Ovary (tissue), 3 donors: ENCODE results near the gene IGFBP7.

Source experiments
- EP300 ChIP-seq: sonication (generic); formaldehyde crosslinking; IDR thresholded peaks from one replicate; pipeline ENCODE4 v1.6.1; 2017; ENCODE audit warnings: antibody characterized with exemption
- POLR2A ChIP-seq: fragments of 450-650 bp; IDR thresholded peaks from one replicate; pipeline ENCODE4 v1.6.1; 2017; ENCODE audit warnings: antibody characterized with exemption, mild to moderate bottlenecking, moderate library complexity
- TF ChIP-seq, protein P1 (sequence below), 3 donors: fragments of 450-650 bp in 2 of 3; fragments of 200-600 bp in 1 of 3; IDR thresholded peaks; one replicate each; pipeline versions ENCODE4 v1.5.1 to v1.8.0; 2016 to 2022; ENCODE audit warnings: antibody characterized with exemption in 3 of 3, mild to moderate bottlenecking in 1 of 3
- donor health status: DM: no; HTN: no; CAD: no.

DNA sequence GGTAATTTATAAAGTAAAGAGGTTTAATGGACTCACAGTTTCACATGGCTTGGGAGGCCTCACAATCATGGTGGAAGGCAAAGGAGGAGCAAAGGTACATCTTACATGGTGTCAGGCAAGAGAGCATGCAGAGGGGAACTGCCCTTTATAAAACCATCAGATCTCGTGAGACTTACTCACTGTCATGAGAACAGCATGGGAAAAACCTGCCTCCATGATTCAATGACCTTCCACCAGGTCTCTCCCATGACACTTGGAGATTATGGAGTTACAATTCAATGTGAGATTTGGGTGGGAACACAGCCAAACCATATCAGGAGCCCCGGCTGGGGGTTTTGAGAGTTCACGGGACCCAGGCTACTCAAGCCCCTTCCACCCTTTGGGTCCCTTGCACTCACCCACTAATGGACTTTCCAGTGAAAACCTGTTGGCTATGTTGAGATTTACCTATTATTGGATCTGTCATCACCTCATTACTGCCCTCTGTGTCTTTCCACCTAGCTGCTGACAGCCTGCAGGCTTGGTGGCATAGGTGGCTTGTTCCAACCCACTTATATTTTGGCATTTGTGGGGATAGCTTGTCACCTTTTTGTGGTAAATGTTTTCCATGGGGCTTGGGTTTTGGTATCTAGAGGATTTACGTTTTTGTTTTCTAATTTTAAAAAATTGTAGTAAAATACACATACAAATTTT lies 24.0 kb downstream of the IGFBP7 start:
- TF ChIP-seq POLR2A (no peak), EP300 (no peak)
- TF ChIP-seq, protein P1, sequence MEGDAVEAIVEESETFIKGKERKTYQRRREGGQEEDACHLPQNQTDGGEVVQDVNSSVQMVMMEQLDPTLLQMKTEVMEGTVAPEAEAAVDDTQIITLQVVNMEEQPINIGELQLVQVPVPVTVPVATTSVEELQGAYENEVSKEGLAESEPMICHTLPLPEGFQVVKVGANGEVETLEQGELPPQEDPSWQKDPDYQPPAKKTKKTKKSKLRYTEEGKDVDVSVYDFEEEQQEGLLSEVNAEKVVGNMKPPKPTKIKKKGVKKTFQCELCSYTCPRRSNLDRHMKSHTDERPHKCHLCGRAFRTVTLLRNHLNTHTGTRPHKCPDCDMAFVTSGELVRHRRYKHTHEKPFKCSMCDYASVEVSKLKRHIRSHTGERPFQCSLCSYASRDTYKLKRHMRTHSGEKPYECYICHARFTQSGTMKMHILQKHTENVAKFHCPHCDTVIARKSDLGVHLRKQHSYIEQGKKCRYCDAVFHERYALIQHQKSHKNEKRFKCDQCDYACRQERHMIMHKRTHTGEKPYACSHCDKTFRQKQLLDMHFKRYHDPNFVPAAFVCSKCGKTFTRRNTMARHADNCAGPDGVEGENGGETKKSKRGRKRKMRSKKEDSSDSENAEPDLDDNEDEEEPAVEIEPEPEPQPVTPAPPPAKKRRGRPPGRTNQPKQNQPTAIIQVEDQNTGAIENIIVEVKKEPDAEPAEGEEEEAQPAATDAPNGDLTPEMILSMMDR (IDR thresholded peaks at IDR 0.05) = no peak
